Loucy (cell line): ENCODE data around the gene FNDC3A.

Experiments
- H2AFZ ChIP-seq: fragments of 200-600 bp; sonication (generic); 2 replicates; pipeline ENCODE4 v1.6.0; 2016; ENCODE audit warnings: antibody characterized with exemption, mild to moderate bottlenecking, low read length, moderate library complexity
- H3F3A ChIP-seq: fragments of 200-600 bp; 2 replicates; pipeline ENCODE4 v1.6.0; 2016; ENCODE audit warnings: antibody characterized with exemption, low read depth, mild to moderate bottlenecking
- H3K27me3 ChIP-seq: fragments of 200-600 bp; sonication (generic); 2 replicates; pipeline ENCODE4 v1.6.1; 2014; ENCODE audit warnings: low read length, mild to moderate bottlenecking; ENCODE audit not compliant: insufficient read depth, poor library complexity, severe bottlenecking
- H3K36me3 ChIP-seq: fragments of 200-600 bp; sonication (generic); 2 replicates; pipeline ENCODE4 v1.6.1; 2016; ENCODE audit warnings: low read length; ENCODE audit not compliant: insufficient read depth
- H3K4me1 ChIP-seq: fragments of 200-600 bp; sonication (generic); 2 replicates; pipeline ENCODE4 v1.5.1; 2014; ENCODE audit warnings: low read length, mild to moderate bottlenecking; ENCODE audit not compliant: insufficient read depth, poor library complexity, severe bottlenecking
- H3K4me2 ChIP-seq: fragments of 200-600 bp; sonication (generic); 2 replicates; pipeline ENCODE4 v1.6.0; 2014; ENCODE audit warnings: antibody characterized with exemption, low read length, low read depth, mild to moderate bottlenecking; ENCODE audit not compliant: poor library complexity, severe bottlenecking
- H3K4me3 ChIP-seq: fragments of 200-600 bp; sonication (generic); 2 replicates; pipeline ENCODE4 v1.5.1; 2014; ENCODE audit warnings: low read length, mild to moderate bottlenecking, mixed read lengths; ENCODE audit not compliant: poor library complexity, severe bottlenecking
- H3K79me2 ChIP-seq: fragments of 200-600 bp; sonication (generic); 2 replicates; pipeline ENCODE4 v1.6.1; 2014; ENCODE audit warnings: low read length; ENCODE audit not compliant: insufficient read depth
- H3K9ac ChIP-seq: fragments of 200-600 bp; sonication (generic); 2 replicates; pipeline ENCODE4 v1.6.0; 2014; ENCODE audit warnings: mild to moderate bottlenecking, low read depth, low read length, moderate library complexity; ENCODE audit not compliant: poor library complexity, severe bottlenecking
- H3K9me2 ChIP-seq: fragments of 200-600 bp; sonication (generic); replicated peaks from 2 replicates; pipeline ENCODE4 v1.6.1; 2016; ENCODE audit warnings: low read depth, low read length, mixed read lengths
- H3K9me3 ChIP-seq: fragments of 200-600 bp; sonication (generic); 2 replicates; pipeline ENCODE4 v1.6.1; 2014; ENCODE audit warnings: mild to moderate bottlenecking, antibody characterized with exemption, low read length, low read depth; ENCODE audit not compliant: insufficient read depth
- H4K20me1 ChIP-seq: fragments of 200-600 bp; sonication (generic); 2 replicates; pipeline ENCODE4 v1.6.0; 2014; ENCODE audit warnings: antibody characterized with exemption, low read length, mild to moderate bottlenecking; ENCODE audit not compliant: insufficient read depth, poor library complexity, severe bottlenecking
- EZH2phosphoT487 ChIP-seq: fragments of 200-600 bp; IDR thresholded peaks from 2 replicates; pipeline ENCODE4 v1.6.1; 2018; ENCODE audit warnings: antibody characterized with exemption, mild to moderate bottlenecking, moderate library complexity, borderline replicate concordance
- TF ChIP-seq, protein P1 (sequence below): fragments of 200-600 bp; sonication (generic); conservative IDR thresholded peaks from 2 replicates; pipeline ENCODE4 v1.5.1; 2014; ENCODE audit warnings: mild to moderate bottlenecking, antibody characterized with exemption, low read length

FNDC3A gene

GRCh38 chr13:49022472-49023144 lies 46.9 kb downstream of the FNDC3A start:
- Histone ChIP-seq H3K79me2 (no peaks in the 10 kb centered on the region), H3K9ac (no peak overlapping the region)

DNA sequence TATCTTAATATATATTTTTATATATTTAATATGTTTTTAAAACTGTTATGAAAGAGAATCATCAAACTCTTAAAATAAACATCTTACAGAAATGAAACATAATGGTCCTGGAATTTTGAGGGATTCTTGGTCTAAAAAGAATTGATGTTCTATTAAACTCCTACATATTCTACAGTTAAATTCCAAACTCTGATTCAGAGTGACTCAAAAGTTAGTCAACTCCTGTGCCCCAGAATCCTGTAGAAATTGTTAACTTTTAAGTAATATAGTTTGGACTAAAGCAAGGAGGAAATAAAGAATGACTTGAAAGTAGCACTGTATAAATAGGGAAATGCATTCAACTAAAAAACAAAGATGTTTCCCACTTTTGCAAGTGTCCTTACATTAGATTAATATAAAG lies 47.7 kb downstream of the FNDC3A start:
- Histone ChIP-seq H3K9me2 (no peaks in the 10 kb centered on the region), H3K9ac (no peak overlapping the region), H4K20me1 (no peaks in the 10 kb centered on the region), H3K4me1 (no peaks in the 10 kb centered on the region), H3F3A (no peaks in the 10 kb centered on the region), H2AFZ (no peak overlapping the region), H3K36me3 (peaks cover 12% of the 10 kb centered on the region), H3K4me3 (no peak overlapping the region), H3K9me3 (peaks cover 3% of the 10 kb centered on the region; the same call in 1 of the 2 replicates), H3K79me2 (no peaks in the 10 kb centered on the region), H3K4me2 (no peak overlapping the region), H3K27me3 (no peaks in the 10 kb centered on the region)
- TF ChIP-seq, protein P1, sequence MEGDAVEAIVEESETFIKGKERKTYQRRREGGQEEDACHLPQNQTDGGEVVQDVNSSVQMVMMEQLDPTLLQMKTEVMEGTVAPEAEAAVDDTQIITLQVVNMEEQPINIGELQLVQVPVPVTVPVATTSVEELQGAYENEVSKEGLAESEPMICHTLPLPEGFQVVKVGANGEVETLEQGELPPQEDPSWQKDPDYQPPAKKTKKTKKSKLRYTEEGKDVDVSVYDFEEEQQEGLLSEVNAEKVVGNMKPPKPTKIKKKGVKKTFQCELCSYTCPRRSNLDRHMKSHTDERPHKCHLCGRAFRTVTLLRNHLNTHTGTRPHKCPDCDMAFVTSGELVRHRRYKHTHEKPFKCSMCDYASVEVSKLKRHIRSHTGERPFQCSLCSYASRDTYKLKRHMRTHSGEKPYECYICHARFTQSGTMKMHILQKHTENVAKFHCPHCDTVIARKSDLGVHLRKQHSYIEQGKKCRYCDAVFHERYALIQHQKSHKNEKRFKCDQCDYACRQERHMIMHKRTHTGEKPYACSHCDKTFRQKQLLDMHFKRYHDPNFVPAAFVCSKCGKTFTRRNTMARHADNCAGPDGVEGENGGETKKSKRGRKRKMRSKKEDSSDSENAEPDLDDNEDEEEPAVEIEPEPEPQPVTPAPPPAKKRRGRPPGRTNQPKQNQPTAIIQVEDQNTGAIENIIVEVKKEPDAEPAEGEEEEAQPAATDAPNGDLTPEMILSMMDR = no peak
- no peak for TF ChIP-seq EZH2phosphoT487

More at GRCh38 chr13:49022472-49023144, 46.9 kb downstream of the FNDC3A start:
- peaks cover 8% of the 10 kb centered on the region for H3K36me3 ChIP-seq
- H3K9me2 ChIP-seq = no peaks in the 10 kb centered on the region
- no peak overlapping the region for H3K4me3 ChIP-seq
- no peak overlapping the region for H2AFZ ChIP-seq
- no peak for TF ChIP-seq EZH2phosphoT487
- TF ChIP-seq, protein P1 = no peak
- H3K27me3 ChIP-seq = no peaks in the 10 kb centered on the region
- no peaks in the 10 kb centered on the region for H3F3A ChIP-seq
- H3K4me2 ChIP-seq = no peak overlapping the region
- no peaks in the 10 kb centered on the region for H4K20me1 ChIP-seq
- 0 out of 2 replicates have a peak, but pooled peaks cover 3% of the 10 kb centered on the region for H3K9me3 ChIP-seq
- H3K4me1 ChIP-seq = no peaks in the 10 kb centered on the region

DNA sequence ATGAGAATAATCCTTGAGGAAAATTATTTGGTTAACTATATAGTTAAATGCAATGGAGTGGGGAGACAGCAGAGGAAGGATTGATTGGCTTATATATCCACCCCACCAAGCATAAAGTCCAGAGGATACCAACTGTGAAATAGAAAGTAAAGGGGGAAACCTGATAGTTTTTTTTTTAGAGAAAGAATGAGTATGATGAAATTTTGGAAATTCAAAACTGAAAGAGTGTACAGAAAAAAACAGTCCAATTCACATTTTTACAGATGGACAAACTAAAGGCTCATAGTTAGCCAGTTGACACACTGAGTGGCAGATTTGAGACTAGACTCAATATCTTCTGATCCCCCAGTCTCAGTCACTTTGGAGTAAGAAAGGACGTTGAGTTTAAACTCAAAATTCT lies 51.1 kb downstream of the FNDC3A start:
- Histone ChIP-seq H3K4me2 (no peak overlapping the region), H3F3A (no peaks in the 10 kb centered on the region), H3K9me2 (no peaks in the 10 kb centered on the region), H3K4me1 (no peaks in the 10 kb centered on the region), H3K36me3 (peaks cover 17% of the 10 kb centered on the region), H3K9me3 (peaks cover 11% of the 10 kb centered on the region), H2AFZ (no peak overlapping the region), H3K4me3 (no peak overlapping the region), H3K27me3 (no peaks in the 10 kb centered on the region), H4K20me1 (no peaks in the 10 kb centered on the region), H3K79me2 (no peaks in the 10 kb centered on the region), H3K9ac (no peak overlapping the region)
- no peak for TF ChIP-seq EZH2phosphoT487
- TF ChIP-seq, protein P1 = no peak
